HG03039 (cell line): Measurements from ENCODE around the gene WWC1.
"Not testable (repeated sequence)": the region's sequence is repeated elsewhere in the genome, so short reads cannot be mapped to it uniquely, and the experiment has no call there.

Experiments used
- ATAC-seq: cut with Tn5 transposase; IDR thresholded peaks from one replicate; pipeline ENCODE4 v1.9.1; 2021; ENCODE audit warnings: mild to moderate bottlenecking, moderate library complexity; ENCODE audit not compliant: unreplicated experiment

WWC1 gene

DNA sequence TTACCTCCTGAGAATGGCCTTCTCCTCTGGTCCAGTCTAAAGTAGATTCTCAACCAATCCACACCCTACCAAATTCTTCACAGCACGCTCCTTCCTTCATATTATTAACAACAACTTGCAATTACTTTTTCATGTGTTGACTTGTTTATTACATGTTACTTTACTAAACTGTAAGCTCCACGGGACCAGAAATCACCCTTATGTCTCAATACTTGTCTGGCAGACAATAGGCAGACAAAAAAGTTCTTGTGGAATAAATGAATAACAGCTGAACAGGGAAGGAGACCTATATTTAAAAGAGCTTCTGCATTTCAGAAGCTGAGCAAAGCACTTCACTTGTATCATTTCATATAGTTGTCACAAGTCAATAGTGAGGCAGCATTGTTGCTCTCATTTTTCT, 5.7 kb upstream of the WWC1 start:
- ATAC-seq = no peak

GRCh38 chr5:168286386-168286785, 5.1 kb upstream of the WWC1 start:
- ATAC-seq = peak; percentile 35

GRCh38 chr5:168286863-168287262, 4.6 kb upstream of the WWC1 start:
- ATAC-seq = not testable (repeated sequence)

- no peak for ATAC-seq
Measured at GRCh38 chr5:168287362-168287761, 4.1 kb upstream of the WWC1 start.

DNA sequence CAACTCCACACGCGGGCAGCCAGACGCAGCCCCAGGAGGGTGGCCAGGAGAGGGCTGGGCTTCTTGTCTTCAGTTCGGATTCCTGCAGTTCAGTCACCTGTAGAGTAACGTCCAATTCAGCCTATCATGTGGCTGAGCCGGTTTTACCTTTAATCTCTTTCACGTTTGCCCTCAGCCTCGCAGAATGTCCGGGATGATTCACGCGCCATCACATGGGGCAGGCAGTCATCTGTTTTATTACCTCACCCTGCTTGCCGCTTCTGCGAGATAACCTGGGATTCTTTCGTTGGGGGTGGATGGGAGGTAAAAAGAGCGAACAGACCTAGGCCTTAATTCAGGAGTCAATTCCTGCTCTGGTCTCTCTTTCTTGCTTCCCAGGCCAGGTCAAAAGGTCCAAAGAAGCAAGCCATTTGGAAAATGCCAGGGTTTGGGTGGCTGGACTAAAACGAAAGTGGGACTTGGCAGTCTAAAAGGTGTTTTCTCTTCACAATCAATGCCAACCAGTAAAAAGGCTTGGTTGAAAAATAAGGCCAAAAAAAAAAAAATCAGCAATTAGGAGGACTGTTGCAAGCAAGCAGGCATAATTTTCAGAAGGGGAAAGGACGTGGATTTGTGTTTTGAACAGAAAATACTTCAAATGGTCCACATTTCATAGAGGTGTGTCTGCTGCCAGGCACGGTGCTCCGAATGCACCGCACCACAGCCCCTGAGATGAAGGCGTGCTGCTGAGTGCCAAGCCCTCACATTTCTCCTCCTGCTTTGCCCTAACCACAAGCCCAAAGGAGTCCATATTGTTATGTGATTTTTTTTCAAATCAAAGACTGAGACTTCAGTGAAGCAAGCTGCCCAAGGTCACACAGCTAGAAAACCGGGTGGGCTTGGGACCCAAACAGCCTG, 2.8 kb upstream of the WWC1 start:
- ATAC-seq = no peak

GRCh38 chr5:168290902-168291341, 523 bp upstream of the WWC1 start:
- no peak for ATAC-seq

DNA sequence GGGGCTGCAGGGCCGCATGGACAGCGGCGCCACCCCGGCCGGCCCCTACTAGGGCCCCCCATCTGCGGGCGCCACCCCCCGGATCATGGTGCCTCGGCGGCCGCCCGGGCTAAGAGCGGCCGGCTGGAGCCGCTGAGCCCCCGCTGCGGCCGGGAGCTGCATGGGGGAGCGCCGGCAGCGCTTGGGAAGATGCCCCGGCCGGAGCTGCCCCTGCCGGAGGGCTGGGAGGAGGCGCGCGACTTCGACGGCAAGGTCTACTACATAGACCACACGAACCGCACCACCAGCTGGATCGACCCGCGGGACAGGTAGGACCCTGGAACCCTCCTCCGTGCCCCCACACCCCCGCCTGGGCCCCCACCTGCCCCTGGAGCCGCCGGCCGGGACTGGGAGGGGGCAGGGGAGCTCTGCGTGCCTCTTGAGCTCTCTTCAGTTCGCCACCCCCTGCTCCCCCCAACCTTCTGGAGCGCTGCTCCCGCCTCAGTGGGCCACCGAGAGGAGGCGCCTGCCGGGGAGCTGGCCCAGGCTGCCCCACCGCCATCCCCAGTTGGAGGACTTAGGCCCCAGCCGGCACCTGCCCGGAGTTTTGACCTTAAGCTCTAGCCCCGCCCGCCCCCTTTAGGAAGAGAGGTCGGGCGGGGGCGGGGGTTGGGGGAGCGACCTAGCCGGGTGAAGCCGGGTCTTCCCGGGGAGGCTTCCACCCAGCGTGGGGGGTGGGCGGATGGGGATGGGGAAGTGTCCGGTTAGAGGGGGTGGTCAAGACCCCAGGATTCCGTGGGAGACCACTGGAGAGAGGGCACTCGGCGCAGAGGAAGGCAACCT, 730 bp downstream of the WWC1 start:
- ATAC-seq = peak; percentile 15

GRCh38 chr5:168292786-168293696, 1.6 kb downstream of the WWC1 start:
- ATAC-seq = no peak

- no peak for ATAC-seq
Measured at GRCh38 chr5:168295574-168296201, 4.2 kb downstream of the WWC1 start.

GRCh38 chr5:168296682-168297081, 5.2 kb downstream of the WWC1 start:
- ATAC-seq = no peak

- no peak for ATAC-seq
Measured at GRCh38 chr5:168298949-168299348, 7.5 kb downstream of the WWC1 start.

GRCh38 chr5:168299372-168299771, 7.9 kb downstream of the WWC1 start:
- no peak for ATAC-seq

GRCh38 chr5:168300326-168301182, 9.1 kb downstream of the WWC1 start:
- ATAC-seq = no peak

- ATAC-seq = no peak
Measured at GRCh38 chr5:168301593-168302390, 10.3 kb downstream of the WWC1 start.

- ATAC-seq = no peak
Measured at GRCh38 chr5:168302785-168303184, 11.3 kb downstream of the WWC1 start.

DNA sequence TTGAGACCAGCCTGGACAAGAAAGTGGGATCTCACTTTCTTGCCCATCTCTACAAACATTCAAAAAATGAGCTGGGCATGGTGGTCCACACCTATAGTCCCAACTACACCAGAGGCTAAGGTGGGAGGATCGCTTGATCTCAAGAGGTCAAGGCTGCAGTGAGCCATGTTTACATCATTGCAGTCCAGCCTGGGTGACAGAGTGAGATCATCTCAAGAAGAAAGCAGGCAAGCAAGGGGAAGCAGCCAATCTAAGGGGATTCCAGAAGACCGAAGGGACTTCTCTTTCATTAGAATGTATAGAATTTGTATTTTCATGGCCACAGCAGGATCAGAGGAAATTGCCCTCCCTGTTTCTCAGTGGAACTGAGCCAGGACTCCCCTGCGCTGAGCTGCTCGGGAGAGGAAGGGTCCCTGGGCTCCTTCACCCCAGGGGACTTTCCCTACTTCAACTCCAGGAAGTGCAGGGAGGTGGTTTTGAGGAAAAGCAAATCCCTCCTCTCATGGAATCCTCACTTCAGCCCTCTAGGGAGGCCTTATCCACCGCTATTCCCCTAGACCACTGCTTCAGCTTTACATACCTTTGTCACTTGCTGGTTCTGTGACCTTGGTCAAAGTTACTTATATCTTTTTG, 12.1 kb downstream of the WWC1 start:
- ATAC-seq = no peak

DNA sequence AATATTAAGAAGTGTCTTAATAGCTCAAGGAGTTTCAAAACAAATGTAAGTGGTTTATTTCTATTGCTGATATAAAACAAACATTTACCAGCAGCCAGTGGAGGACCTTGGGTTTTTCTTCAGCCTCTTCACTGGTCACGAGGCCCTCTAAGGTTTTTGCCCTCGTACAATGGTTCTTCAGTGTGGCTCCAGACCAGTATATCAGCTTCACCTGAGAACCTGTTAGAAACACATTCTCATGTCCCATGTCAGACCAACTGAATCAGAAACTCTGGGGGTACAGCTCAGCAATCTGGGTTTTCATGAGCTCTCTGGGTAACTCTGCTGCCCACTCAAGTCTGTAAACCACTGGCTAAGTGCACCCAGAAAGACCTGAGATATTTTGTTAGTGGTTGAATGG, 12.9 kb downstream of the WWC1 start:
- ATAC-seq = no peak

DNA sequence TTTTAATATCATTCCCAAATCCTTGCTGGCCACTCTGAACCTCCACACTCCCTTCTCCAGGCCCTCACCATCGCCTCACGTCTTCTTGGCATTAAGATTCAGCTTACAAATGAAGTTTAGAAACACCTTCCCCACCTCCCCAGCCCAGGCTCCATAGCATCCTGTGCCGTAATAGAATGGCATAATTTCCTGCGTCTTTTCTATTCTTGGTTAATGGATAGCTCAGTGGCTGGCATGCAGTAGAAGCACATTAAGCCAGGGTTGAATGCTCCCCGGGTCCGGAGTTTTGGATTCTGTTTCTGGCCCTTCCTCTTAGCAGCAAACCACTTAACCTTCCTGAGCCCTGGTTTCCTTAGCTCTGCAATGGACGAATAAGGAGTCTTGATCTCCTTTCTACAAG, 13.8 kb downstream of the WWC1 start:
- ATAC-seq = no peak
